Neuronal stem cell (in vitro differentiated cells): ENCODE results near the gene ODAD3.
"Not testable (repeated sequence)": the region's sequence is repeated elsewhere in the genome, so short reads cannot be mapped to it uniquely, and the experiment has no call there.

Source experiments
- DNase-seq: peaks from one replicate; pipeline ENCODE4 v3.0.0-alpha.2; 2013; ENCODE audit warnings: low spot score
- H2AFZ ChIP-seq: one replicate; pipeline ENCODE4 v1.6.1; 2013; ENCODE audit warnings: mild to moderate bottlenecking, low read length, inconsistent platforms
- H2AK5ac ChIP-seq: 2 replicates; pipeline ENCODE4 v1.6.1; 2013; ENCODE audit warnings: low read depth, mild to moderate bottlenecking, inconsistent platforms, low read length, moderate library complexity, mixed read lengths
- H2BK120ac ChIP-seq: 2 replicates; pipeline ENCODE4 v1.6.1; 2013; ENCODE audit warnings: low read depth, mild to moderate bottlenecking, inconsistent platforms, low read length, moderate library complexity, mixed read lengths
- H2BK12ac ChIP-seq: one replicate; pipeline ENCODE4 v1.6.1; 2013; ENCODE audit warnings: low read length, inconsistent platforms
- H2BK15ac ChIP-seq: 2 replicates; pipeline ENCODE4 v1.6.1; 2013; ENCODE audit warnings: mild to moderate bottlenecking, low read length, inconsistent platforms, mixed read lengths
- H2BK5ac ChIP-seq: one replicate; pipeline ENCODE4 v1.6.1; 2013; ENCODE audit warnings: inconsistent platforms, mild to moderate bottlenecking, low read length, moderate library complexity
- H3K14ac ChIP-seq: one replicate; pipeline ENCODE4 v1.6.1; 2013; ENCODE audit warnings: low read length, inconsistent platforms
- H3K18ac ChIP-seq: 2 replicates; pipeline ENCODE4 v1.6.1; 2013; ENCODE audit warnings: low read length, inconsistent platforms
- H3K23ac ChIP-seq: 2 replicates; pipeline ENCODE4 v1.6.1; 2013; ENCODE audit warnings: low read depth, mild to moderate bottlenecking, mixed read lengths, low read length, inconsistent platforms; ENCODE audit not compliant: poor library complexity
- H3K27ac ChIP-seq: replicated peaks from 3 replicates; pipeline ENCODE4 v1.5.1; 2013; ENCODE audit warnings: low read length, inconsistent platforms
- H3K27me3 ChIP-seq, 3 experiments: 2 replicates each; pipeline ENCODE4 v1.6.1; 2013; ENCODE audit warnings: low read length in 3 of 3, mild to moderate bottlenecking in 2 of 3, inconsistent platforms in 1 of 3, low read depth in 1 of 3, mixed read lengths in 1 of 3, moderate library complexity in 1 of 3; ENCODE audit not compliant: control insufficient read depth in 3 of 3, insufficient read depth in 3 of 3
- H3K36me3 ChIP-seq, 2 donors: replicated peaks in 1 of 2; 2 replicates each; pipeline ENCODE4 v1.6.1; 2013; ENCODE audit warnings: low read length in 2 of 2; ENCODE audit not compliant: control insufficient read depth in 2 of 2, insufficient read depth in 2 of 2
- H3K4ac ChIP-seq: 2 replicates; pipeline ENCODE4 v1.6.1; 2013; ENCODE audit warnings: inconsistent platforms, mild to moderate bottlenecking, low read length, moderate library complexity
- H3K4me1 ChIP-seq, 2 donors: 1 replicate in 1 of 2; 2 replicates in 1 of 2; pipeline ENCODE4 v1.6.1; 2013; ENCODE audit warnings: low read length in 2 of 2, low read depth in 1 of 2; ENCODE audit not compliant: control insufficient read depth in 2 of 2, insufficient read depth in 1 of 2
- H3K4me2 ChIP-seq: one replicate; pipeline ENCODE4 v1.6.1; 2013; ENCODE audit warnings: mild to moderate bottlenecking, low read length, inconsistent platforms; ENCODE audit not compliant: insufficient read depth, poor library complexity, severe bottlenecking
- H3K4me3 ChIP-seq, 2 donors: 2 replicates each; pipeline ENCODE4 v1.5.1; 2013; ENCODE audit warnings: low read length in 2 of 2, mild to moderate bottlenecking in 2 of 2, inconsistent platforms in 1 of 2, moderate library complexity in 1 of 2
- H3K79me1 ChIP-seq: one replicate; pipeline ENCODE4 v1.6.1; 2013; ENCODE audit warnings: low read depth, mild to moderate bottlenecking, inconsistent platforms, low read length, moderate library complexity
- H3K9ac ChIP-seq: one replicate; pipeline ENCODE4 v1.6.1; 2013; ENCODE audit warnings: mild to moderate bottlenecking, low read depth, low read length, inconsistent platforms; ENCODE audit not compliant: poor library complexity
- H3K9me3 ChIP-seq, 2 donors: replicated peaks in 1 of 2; 2 replicates each; pipeline versions ENCODE3 to v1.6.1; 2013; ENCODE audit warnings: low read length in 2 of 2, mild to moderate bottlenecking in 2 of 2, inconsistent platforms in 1 of 2, low read depth in 1 of 2, mixed read lengths in 1 of 2, moderate library complexity in 1 of 2; ENCODE audit not compliant: control insufficient read depth in 2 of 2, insufficient read depth in 1 of 2
- H4K8ac ChIP-seq: one replicate; pipeline ENCODE4 v1.6.1; 2013; ENCODE audit warnings: low read depth, mild to moderate bottlenecking, inconsistent platforms, low read length, moderate library complexity
- H4K91ac ChIP-seq: one replicate; pipeline ENCODE4 v1.6.1; 2013; ENCODE audit warnings: low read length, low read depth, mild to moderate bottlenecking, inconsistent platforms; ENCODE audit not compliant: poor library complexity
- WGBS, 2 donors: extraction: QIAGEN DNeasy Blood & Tissue Kit; methylation state at CpG; one replicate each; pipeline ENCODE4 v1.1.7; 2013; ENCODE audit warnings: missing lambda C conversion rate in 2 of 2, mixed read lengths in 1 of 2; ENCODE audit not compliant: insufficient read length in 2 of 2, insufficient replicate concordance in 1 of 2; ENCODE audit errors: extremely low coverage in 2 of 2; 5-methylcytosine and 5-hydroxymethylcytosine counted together

The ODAD3 gene

DNA sequence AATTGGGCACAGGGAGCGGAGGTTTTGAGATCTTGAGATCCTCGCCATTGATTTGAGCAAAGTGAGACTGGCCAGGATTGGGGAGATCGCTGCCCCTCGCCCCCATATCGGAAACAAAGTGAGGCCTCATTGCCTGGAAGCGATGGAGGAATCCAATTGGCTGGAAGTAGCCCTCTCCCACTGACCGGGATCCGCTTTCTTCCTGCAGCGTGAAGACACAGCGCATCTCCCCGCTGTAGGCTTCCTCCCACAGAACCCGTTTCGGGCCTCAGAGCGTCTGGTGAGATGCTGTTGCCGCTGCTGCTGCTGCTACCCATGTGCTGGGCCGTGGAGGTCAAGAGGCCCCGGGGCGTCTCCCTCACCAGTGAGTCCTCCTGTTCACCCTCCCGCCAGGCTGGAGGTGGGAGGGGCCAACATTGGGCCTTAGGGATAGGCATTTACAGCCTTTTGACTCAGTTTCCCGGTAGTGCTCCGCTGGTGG, 952 bp upstream of the ODAD3 start:
- Histone ChIP-seq H2AK5ac (peak overlapping the region; percentile 72), H3K27ac (no peak overlapping the region), H4K8ac (no peak overlapping the region), H3K4me3 (peak overlapping the region; percentile 74 to 94), H2BK15ac (peak overlapping the region; percentile 97), H3K14ac (peak overlapping the region; percentile 75), H3K27me3 (no peaks in the 10 kb centered on the region), H2BK5ac (peak overlapping the region; percentile 55), H2BK12ac (no peak overlapping the region), H3K18ac (peak overlapping the region; percentile 90), H3K36me3 (peaks cover 24 to 45% of the 10 kb centered on the region in 2 donors), H2AFZ (peak overlapping the region; percentile 73), H3K4ac (no peak overlapping the region), H3K9me3 (no peaks in the 10 kb centered on the region), H3K23ac (peak overlapping the region; percentile 87), H2BK120ac (no peak overlapping the region), H4K91ac (no peak overlapping the region), H3K9ac (peak overlapping the region; percentile 94), H3K4me1 (peaks cover 10% of the 10 kb centered on the region in 2 donors), H3K4me2 (peak overlapping the region; percentile 91), H3K79me1 (peaks cover 12% of the 10 kb centered on the region)
- WGBS, 2 donors: no CpG with 5 or more reads among the region's 21 CpGs
- no peak for DNase-seq

DNA sequence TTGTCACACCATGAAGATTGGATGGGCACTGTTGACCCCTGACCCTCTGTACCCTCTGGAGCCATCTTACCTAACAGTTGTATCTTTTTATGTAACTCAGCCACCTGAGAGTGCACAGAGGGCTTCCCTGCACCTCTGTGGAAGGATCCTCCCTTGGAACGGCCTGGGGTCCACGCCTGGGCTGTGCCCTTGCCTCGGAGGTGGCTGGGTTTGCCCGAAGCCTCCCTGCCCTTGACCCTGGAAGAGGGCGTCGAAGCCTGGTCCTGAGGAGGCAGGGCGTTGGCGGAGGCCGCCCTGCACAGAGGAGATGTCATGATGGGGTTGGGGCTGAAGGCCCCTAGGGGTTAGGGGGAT, 241 bp downstream of the ODAD3 start:
- no peak overlapping the region for H4K8ac ChIP-seq
- no peak overlapping the region for H3K4ac ChIP-seq
- H3K14ac ChIP-seq: no peak overlapping the region
- H3K9me3 ChIP-seq: no peaks in the 10 kb centered on the region
- peak overlapping the region; percentile 78 for H3K4me2 ChIP-seq
- no peak overlapping the region for H2BK120ac ChIP-seq
- H3K27me3 ChIP-seq: no peaks in the 10 kb centered on the region
- H3K79me1 ChIP-seq: peaks cover 12% of the 10 kb centered on the region
- DNase-seq: no peak
- peak overlapping the region; percentile 14 for H3K23ac ChIP-seq
- peaks cover 10% of the 10 kb centered on the region in 2 donors for H3K4me1 ChIP-seq
- no CpG with 5 or more reads among the region's 9 CpGs for WGBS, 2 donors
- peak overlapping the region; percentile 89 for H3K9ac ChIP-seq
- peaks cover 22 to 33% of the 10 kb centered on the region in 2 donors for H3K36me3 ChIP-seq
- H3K18ac ChIP-seq: peak overlapping the region; percentile 87
- peak overlapping the region; percentile 81 for H3K27ac ChIP-seq
- no peak overlapping the region for H4K91ac ChIP-seq
- H3K4me3 ChIP-seq: peak overlapping the region; percentile 54 to 77
- H2BK15ac ChIP-seq: no peak overlapping the region
- no peak overlapping the region for H2AK5ac ChIP-seq
- no peak overlapping the region for H2BK12ac ChIP-seq
- H2BK5ac ChIP-seq: no peak overlapping the region
- H2AFZ ChIP-seq: peak overlapping the region; percentile 89

GRCh38 chr19:11433526-11433925, 1.4 kb downstream of the ODAD3 start:
- WGBS, 2 donors: no CpG with 5 or more reads among the region's 3 CpGs
- not testable (repeated sequence) for H3K18ac ChIP-seq, H2BK15ac ChIP-seq, H2BK12ac ChIP-seq, H3K27ac ChIP-seq, H2AFZ ChIP-seq, H3K23ac ChIP-seq, H2AK5ac ChIP-seq, H3K4me3 ChIP-seq, H3K9me3 ChIP-seq, DNase-seq, H4K8ac ChIP-seq, H2BK120ac ChIP-seq, H3K14ac ChIP-seq, H4K91ac ChIP-seq, H3K4ac ChIP-seq, H2BK5ac ChIP-seq, H3K27me3 ChIP-seq, H3K4me2 ChIP-seq, H3K9ac ChIP-seq
- peaks cover 10% of the 10 kb centered on the region in 2 donors for H3K4me1 ChIP-seq
- H3K36me3 ChIP-seq: peaks cover 16 to 22% of the 10 kb centered on the region in 2 donors
- peaks cover 12% of the 10 kb centered on the region for H3K79me1 ChIP-seq

- Histone ChIP-seq H4K8ac (no peak overlapping the region), H3K27ac (no peak overlapping the region), H3K4me2 (no peak overlapping the region), H3K36me3 (no peaks in the 10 kb centered on the region), H3K18ac (no peak overlapping the region), H2BK5ac (no peak overlapping the region), H2BK15ac (no peak overlapping the region), H2BK120ac (peak overlapping the region; percentile 41), H3K9me3 (peaks cover 5 to 13% of the 10 kb centered on the region in 2 donors), H3K23ac (no peak overlapping the region), H2AFZ (no peak overlapping the region), H2AK5ac (peak overlapping the region; percentile 84), H3K4me1 (no peaks in the 10 kb centered on the region), H3K9ac (no peak overlapping the region), H3K4ac (no peak overlapping the region), H3K79me1 (no peaks in the 10 kb centered on the region), H2BK12ac (no peak overlapping the region), H3K27me3 (peaks cover 20 to 26% (median 24%) of the 10 kb centered on the region in 3 experiments), H3K14ac (peak overlapping the region; percentile 63), H4K91ac (no peak overlapping the region), H3K4me3 (no peak overlapping the region)
- no peak for DNase-seq
- WGBS, 2 donors: no CpG with 5 or more reads among the region's 19 CpGs
Observed at GRCh38 chr19:11426656-11427055, 8.3 kb downstream of the ODAD3 start.
